Esophagus muscularis mucosa (tissue), 4 donors: ENCODE measurements around the gene RGMA.

ENCODE experiments used
- CTCF ChIP-seq, 3 experiments: fragments of 200-600 bp in 2 of 3; fragments of 450-650 bp in 1 of 3; sonication (generic) in 2 of 3; IDR thresholded peaks; one replicate each; pipeline ENCODE4 v1.5.1; 2017 to 2019; ENCODE audit warnings: antibody characterized with exemption in 3 of 3, mild to moderate bottlenecking in 2 of 3, moderate library complexity in 1 of 3
- EP300 ChIP-seq: sonication (generic); formaldehyde crosslinking; IDR thresholded peaks from one replicate; pipeline ENCODE4 v1.6.1; 2017; ENCODE audit warnings: antibody characterized with exemption
- POLR2A ChIP-seq: fragments of 450-650 bp; IDR thresholded peaks from one replicate; pipeline ENCODE4 v1.6.1; 2017; ENCODE audit warnings: antibody characterized with exemption, moderate library complexity, mild to moderate bottlenecking, low read depth
- POLR2AphosphoS5 ChIP-seq, 2 donors: sonication (generic); formaldehyde crosslinking; IDR thresholded peaks; one replicate each; pipeline ENCODE4 v1.6.1; 2017; ENCODE audit warnings: antibody characterized with exemption in 2 of 2

- TF ChIP-seq EP300, result no peak
- no peak for TF ChIP-seq CTCF (IDR thresholded peaks at IDR 0.05)
- TF ChIP-seq POLR2A, result no peak
- no peak for TF ChIP-seq POLR2AphosphoS5 (IDR thresholded peaks at IDR 0.05)
Observed at GRCh38 chr15:93070551-93071296, 18.3 kb downstream of the RGMA start.
